ENCODE data around the gene ARAF.

GRCh38 chrX:47581731-47582647, 21.0 kb downstream of the ARAF start, which contains the start of gene TIMP1:
- TF ChIP-seq CTCF (conservative IDR thresholded peaks at IDR 0.05 in 1 of 2, IDR thresholded peaks at IDR 0.05 in 1 of 2; ENCODE audit: extremely low read depth in 1 of 2, insufficient read depth in 1 of 2, low read depth in 1 of 2, low read length in 2 of 2), result no peak
- TF ChIP-seq EZH2 (IDR thresholded peaks at IDR 0.05; ENCODE audit: borderline replicate concordance, low read length), result no peak

All from mammary epithelial cell (primary cell).